K562 (cell line): Measurements from ENCODE around the gene SCAF11. TPM values are rescaled to one million over a fixed set of nuclear protein-coding genes. Genes with fewer than 3 reads are reported as not detected.

Source experiments
- ARID2 ChIP-seq: fragments of 450-650 bp; IDR thresholded peaks from 2 replicates; pipeline ENCODE4 v1.6.1; 2017; ENCODE audit warnings: antibody characterized with exemption, mild to moderate bottlenecking
- CREB1 ChIP-seq, 2 experiments: sonication (generic) in 1 of 2; formaldehyde crosslinking in 1 of 2; IDR thresholded peaks; 2 replicates each; pipeline versions ENCODE4 v1.6.1 to v1.8.0; 2012 to 2022; ENCODE audit warnings: inconsistent platforms in 1 of 2, mild to moderate bottlenecking in 1 of 2, missing genetic modification reagents in 1 of 2, moderate library complexity in 1 of 2
- MXI1 ChIP-seq: IDR thresholded peaks from 2 replicates; pipeline ENCODE4 v1.6.1; 2011; ENCODE audit warnings: low read depth, mild to moderate bottlenecking, improper control_type of control experiment, low read length
- NFE2 ChIP-seq: IDR thresholded peaks from 2 replicates; pipeline ENCODE4 v1.6.1; 2014; ENCODE audit warnings: antibody characterized with exemption, low read depth
- NR3C1 ChIP-seq: sonication (generic); formaldehyde crosslinking; IDR thresholded peaks from 2 replicates; pipeline ENCODE4 v1.8.1; 2022; ENCODE audit warnings: missing genetic modification reagents
- PML ChIP-seq: IDR thresholded peaks from 2 replicates; pipeline ENCODE4 v1.6.1; 2012; ENCODE audit warnings: low read length, inconsistent platforms
- SPI1 ChIP-seq: IDR thresholded peaks from 2 replicates; pipeline ENCODE4 v1.6.1; 2011; ENCODE audit warnings: low read depth, low read length, control low read depth, borderline replicate concordance
- STAG1 ChIP-seq: sonication (generic); formaldehyde crosslinking; IDR thresholded peaks from 2 replicates; pipeline ENCODE4 v1.5.0; 2020; ENCODE audit warnings: missing genetic modification reagents, borderline replicate concordance
- STAT5A ChIP-seq: IDR thresholded peaks from 2 replicates; pipeline ENCODE4 v1.6.1; 2012; ENCODE audit warnings: low read length, inconsistent platforms, borderline replicate concordance
- TARDBP ChIP-seq: fragments of 450-650 bp; IDR thresholded peaks from 2 replicates; pipeline ENCODE4 v1.6.1; 2016
- TRIM28 ChIP-seq: fragments of 450-650 bp; IDR thresholded peaks from 2 replicates; pipeline ENCODE4 v1.6.1; 2017
- TSC22D4 ChIP-seq: fragments of 450-650 bp; IDR thresholded peaks from 2 replicates; pipeline ENCODE4 v1.6.1; 2016; ENCODE audit warnings: missing genetic modification characterization, missing biosample characterization, control low read depth
- U2AF1 ChIP-seq: fragments of 200-400 bp; formaldehyde crosslinking; optimal IDR thresholded peaks from 2 replicates; pipeline ENCODE3; 2017; ENCODE audit warnings: mild to moderate bottlenecking, low read depth, low read length, moderate library complexity
- ZNF41 ChIP-seq: fragments of 250-450 bp; sonication (Bioruptor Pico); conservative IDR thresholded peaks from 2 replicates; pipeline ENCODE4 v1.4.0; 2020; ENCODE audit warnings: mild to moderate bottlenecking
- ZNF79 ChIP-seq: fragments of 250-450 bp; sonication (Bioruptor Pico); IDR thresholded peaks from 2 replicates; pipeline ENCODE4 v1.4.0; 2020; ENCODE audit warnings: low read depth, mild to moderate bottlenecking, moderate library complexity
- polyA plus RNA-seq, 8 experiments: library from polyadenylated mRNA; depleted of rRNA in 4 of 8; stranded (reverse) in 5 of 8; unstranded in 3 of 8; fragments of >200 nt; fragmentation: Nextera tagmentation in 2 of 8; fragmentation: Illumina TruSeq in 1 of 8; extraction: Ambion mirVana in 2 of 8; extraction: Trizol in 1 of 8; gene quantifications; 2 replicates each; pipeline versions ENCODE4 v1.2.1 to v1.2.3, GENCODE V29; 2011 to 2014; ENCODE audit warnings: inconsistent platforms in 1 of 8, missing spikeins in 1 of 8
- total RNA-seq, 7 experiments: library from RNA; depleted of rRNA in 6 of 7; stranded (reverse); fragments of >200 nt in 6 of 7; fragmentation: Illumina TruSeq in 2 of 7; extraction: Trizol in 2 of 7; gene quantifications; 2 replicates each; pipeline versions ENCODE4 v1.2.1 to v1.2.3, GENCODE V29; 2011 to 2021; ENCODE audit warnings: low replicate concordance in 1 of 7
- TF ChIP-seq, protein P1 (sequence below): sonication (generic); formaldehyde crosslinking; IDR thresholded peaks from 2 replicates; pipeline ENCODE4 v1.9.0; 2022; ENCODE audit warnings: mild to moderate bottlenecking, missing genetic modification reagents
- TF ChIP-seq, protein P2 (sequence below), 2 experiments: fragments of 450-650 bp; conservative IDR thresholded peaks; 2 replicates each; pipeline ENCODE4 v1.6.1; 2017; ENCODE audit warnings: mild to moderate bottlenecking in 2 of 2, moderate library complexity in 2 of 2
- TF ChIP-seq, protein P3 (sequence below): sonication (generic); formaldehyde crosslinking; IDR thresholded peaks from 2 replicates; pipeline ENCODE4 v1.8.0; 2022; ENCODE audit warnings: mild to moderate bottlenecking, missing genetic modification reagents
- TF ChIP-seq, protein P4 (sequence below), 3 experiments: fragments of 200-800 bp in 1 of 3; sonication (Bioruptor generic) in 1 of 3; sonication (generic) in 1 of 3; formaldehyde crosslinking in 1 of 3; IDR thresholded peaks; 2 replicates each; pipeline versions ENCODE4 v1.6.1 to v1.8.0; 2016 to 2022; ENCODE audit warnings: mild to moderate bottlenecking in 2 of 3, missing compliant biosample characterization in 2 of 3, missing genetic modification characterization in 2 of 3, missing genetic modification reagents in 1 of 3
- TF ChIP-seq, protein P5 (sequence below): fragments of 250-450 bp; sonication (Bioruptor Pico); IDR thresholded peaks from 2 replicates; pipeline ENCODE4 v1.5.0; 2021
- TF ChIP-seq, protein P6 (sequence below): sonication (generic); formaldehyde crosslinking; IDR thresholded peaks from 2 replicates; pipeline ENCODE4 v1.8.1; 2023; ENCODE audit warnings: mild to moderate bottlenecking, missing genetic modification reagents

Gene SCAF11
- total and polyA plus RNA-seq, 9 of the 15 experiments (the other 6 are each of a cell fraction or from before 2014, with no cell fraction given): 30.4 to 119 (median 80.0) TPM

DNA sequence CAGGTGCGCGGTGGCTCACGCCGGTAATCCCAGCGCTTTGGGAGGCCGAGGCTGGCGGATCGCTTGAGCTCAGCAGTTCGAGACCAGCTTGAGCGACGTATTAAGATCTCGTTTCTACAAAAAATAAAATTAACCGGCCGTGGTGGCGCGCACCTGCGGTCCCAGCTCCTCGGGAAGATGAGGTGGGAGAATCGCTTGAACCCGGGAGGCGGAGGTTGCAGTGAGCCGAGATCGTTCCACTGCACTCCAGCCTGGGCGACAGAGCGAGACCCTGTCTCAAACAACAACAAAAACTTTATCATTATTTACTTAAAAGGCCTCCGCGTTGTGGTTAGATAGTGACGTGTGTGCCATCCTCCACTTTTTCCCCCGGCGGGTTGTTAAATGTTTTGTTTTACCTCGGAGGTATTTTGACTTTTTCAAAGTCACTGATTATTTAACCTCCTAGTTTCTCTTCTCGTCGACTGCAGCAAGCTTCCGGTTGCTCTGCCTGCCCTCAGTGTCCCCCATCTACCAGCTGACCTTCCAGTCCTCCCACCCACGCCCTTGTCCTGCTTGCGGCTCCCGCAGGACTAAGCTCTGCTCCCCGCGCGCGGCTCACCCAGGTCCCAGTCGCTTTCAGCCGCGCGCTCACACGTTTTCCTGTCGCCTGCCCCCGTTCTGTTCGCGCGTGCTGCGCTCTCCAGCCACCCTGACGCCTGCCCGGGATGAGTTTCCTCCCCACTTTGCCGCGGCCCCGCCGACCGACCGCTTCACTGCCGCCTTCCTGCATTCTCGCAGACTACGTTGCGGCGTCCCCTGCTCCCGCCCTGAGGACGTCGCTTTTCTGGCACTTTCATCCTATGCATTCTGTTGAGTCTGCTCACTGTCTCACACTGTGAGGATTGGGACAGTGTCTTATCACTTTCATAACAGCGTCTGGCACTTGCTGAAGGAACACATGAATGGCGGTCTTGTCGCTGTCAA is 1.2 kb upstream of the SCAF11 start (continued):
- TF ChIP-seq MXI1 (no peak), TSC22D4 (tag) (no peak), ARID2 (no peak; the same call in 1 of the 2 replicates), U2AF1 (no peak), NR3C1 (CRISPR knock-in tag) (no peak), STAG1 (no peak), TRIM28 (no peak; the same call in 1 of the 2 replicates), ZNF79 (CRISPR knock-in tag) (no peak), STAT5A (no peak), CREB1 (IDR thresholded peaks at IDR 0.05) (no peak), CREB1 (CRISPR knock-in tag; IDR thresholded peaks at IDR 0.05) (peak; percentile 46; the same call in 1 of the 2 replicates), SPI1 (no peak), PML (peak; percentile 14; the same call in 1 of the 2 replicates), TARDBP (peak; percentile 90), ZNF41 (CRISPR knock-in tag) (no peak), NFE2 (no peak)
- TF ChIP-seq, protein P1, sequence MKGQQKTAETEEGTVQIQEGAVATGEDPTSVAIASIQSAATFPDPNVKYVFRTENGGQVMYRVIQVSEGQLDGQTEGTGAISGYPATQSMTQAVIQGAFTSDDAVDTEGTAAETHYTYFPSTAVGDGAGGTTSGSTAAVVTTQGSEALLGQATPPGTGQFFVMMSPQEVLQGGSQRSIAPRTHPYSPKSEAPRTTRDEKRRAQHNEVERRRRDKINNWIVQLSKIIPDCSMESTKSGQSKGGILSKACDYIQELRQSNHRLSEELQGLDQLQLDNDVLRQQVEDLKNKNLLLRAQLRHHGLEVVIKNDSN (CRISPR knock-in tag): no peak
- TF ChIP-seq, protein P2, sequence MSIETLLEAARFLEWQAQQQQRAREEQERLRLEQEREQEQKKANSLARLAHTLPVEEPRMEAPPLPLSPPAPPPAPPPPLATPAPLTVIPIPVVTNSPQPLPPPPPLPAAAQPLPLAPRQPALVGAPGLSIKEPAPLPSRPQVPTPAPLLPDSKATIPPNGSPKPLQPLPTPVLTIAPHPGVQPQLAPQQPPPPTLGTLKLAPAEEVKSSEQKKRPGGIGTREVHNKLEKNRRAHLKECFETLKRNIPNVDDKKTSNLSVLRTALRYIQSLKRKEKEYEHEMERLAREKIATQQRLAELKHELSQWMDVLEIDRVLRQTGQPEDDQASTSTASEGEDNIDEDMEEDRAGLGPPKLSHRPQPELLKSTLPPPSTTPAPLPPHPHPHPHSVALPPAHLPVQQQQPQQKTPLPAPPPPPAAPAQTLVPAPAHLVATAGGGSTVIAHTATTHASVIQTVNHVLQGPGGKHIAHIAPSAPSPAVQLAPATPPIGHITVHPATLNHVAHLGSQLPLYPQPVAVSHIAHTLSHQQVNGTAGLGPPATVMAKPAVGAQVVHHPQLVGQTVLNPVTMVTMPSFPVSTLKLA (conservative IDR thresholded peaks at IDR 0.05): peak; percentile 65 to 82
- TF ChIP-seq, protein P3, sequence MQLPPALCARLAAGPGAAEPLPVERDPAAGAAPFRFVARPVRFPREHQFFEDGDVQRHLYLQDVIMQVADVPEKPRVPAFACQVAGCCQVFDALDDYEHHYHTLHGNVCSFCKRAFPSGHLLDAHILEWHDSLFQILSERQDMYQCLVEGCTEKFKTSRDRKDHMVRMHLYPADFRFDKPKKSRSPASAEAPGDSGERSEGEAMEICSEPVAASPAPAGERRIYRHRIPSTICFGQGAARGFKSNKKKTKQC (CRISPR knock-in tag): peak; percentile 92; the same call in 1 of the 2 replicates
- TF ChIP-seq, protein P4, sequence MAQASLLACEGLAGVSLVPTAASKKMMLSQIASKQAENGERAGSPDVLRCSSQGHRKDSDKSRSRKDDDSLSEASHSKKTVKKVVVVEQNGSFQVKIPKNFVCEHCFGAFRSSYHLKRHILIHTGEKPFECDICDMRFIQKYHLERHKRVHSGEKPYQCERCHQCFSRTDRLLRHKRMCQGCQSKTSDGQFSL (CRISPR knock-in tag; IDR thresholded peaks at IDR 0.05): 0 out of 2 replicates have a peak, but pooled peaks have one; percentile 21
- TF ChIP-seq, protein P4 (tag; IDR thresholded peaks at IDR 0.05): no peak
- TF ChIP-seq, protein P5, sequence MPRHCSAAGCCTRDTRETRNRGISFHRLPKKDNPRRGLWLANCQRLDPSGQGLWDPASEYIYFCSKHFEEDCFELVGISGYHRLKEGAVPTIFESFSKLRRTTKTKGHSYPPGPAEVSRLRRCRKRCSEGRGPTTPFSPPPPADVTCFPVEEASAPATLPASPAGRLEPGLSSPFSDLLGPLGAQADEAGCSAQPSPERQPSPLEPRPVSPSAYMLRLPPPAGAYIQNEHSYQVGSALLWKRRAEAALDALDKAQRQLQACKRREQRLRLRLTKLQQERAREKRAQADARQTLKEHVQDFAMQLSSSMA: no peak
- TF ChIP-seq, protein P6, sequence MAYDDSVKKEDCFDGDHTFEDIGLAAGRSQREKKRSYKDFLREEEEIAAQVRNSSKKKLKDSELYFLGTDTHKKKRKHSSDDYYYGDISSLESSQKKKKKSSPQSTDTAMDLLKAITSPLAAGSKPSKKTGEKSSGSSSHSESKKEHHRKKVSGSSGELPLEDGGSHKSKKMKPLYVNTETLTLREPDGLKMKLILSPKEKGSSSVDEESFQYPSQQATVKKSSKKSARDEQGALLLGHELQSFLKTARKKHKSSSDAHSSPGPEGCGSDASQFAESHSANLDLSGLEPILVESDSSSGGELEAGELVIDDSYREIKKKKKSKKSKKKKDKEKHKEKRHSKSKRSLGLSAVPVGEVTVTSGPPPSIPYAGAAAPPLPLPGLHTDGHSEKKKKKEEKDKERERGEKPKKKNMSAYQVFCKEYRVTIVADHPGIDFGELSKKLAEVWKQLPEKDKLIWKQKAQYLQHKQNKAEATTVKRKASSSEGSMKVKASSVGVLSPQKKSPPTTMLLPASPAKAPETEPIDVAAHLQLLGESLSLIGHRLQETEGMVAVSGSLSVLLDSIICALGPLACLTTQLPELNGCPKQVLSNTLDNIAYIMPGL (CRISPR knock-in tag): no peak
